GM18517 (cell line): Measurements from ENCODE around the gene KNDC1.
"Not testable (repeated sequence)": the region's sequence is repeated elsewhere in the genome, so short reads cannot be mapped to it uniquely, and the experiment has no call there.

Experiments
- ATAC-seq: cut with Tn5 transposase; IDR thresholded peaks from one replicate; pipeline ENCODE4 v1.9.1; 2021; ENCODE audit warnings: mild to moderate bottlenecking, moderate library complexity; ENCODE audit not compliant: unreplicated experiment

Gene KNDC1

DNA sequence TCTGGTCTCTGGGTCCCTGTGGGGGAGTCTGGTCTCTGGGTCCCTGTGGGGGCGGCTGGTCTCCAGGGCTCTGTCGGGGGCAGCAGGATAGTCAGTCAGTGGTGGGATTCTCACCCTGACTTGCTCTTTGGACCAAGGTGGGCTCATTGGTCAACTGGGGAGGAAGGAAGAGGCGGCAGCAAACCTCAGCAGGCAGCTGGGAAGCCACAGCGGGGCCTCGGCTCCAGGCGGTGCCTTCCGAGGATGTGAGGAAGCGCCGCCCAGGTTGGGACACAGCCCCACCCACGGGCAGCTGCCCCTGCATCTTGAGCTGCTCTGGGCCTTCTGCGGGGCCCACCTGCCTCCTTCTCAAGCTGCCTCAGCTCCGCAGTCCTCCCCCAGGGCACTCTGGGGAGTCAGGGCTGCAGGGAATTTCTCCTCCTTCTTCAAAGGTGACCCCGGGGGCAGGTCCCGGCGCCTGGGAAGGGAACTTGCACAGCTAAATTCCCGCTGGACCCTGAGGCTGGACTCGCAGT is 20.4 kb upstream of the KNDC1 start:
- no peak for ATAC-seq

- ATAC-seq, result no peak
These were observed 19.4 kb upstream of the KNDC1 start for GRCh38 chr10:133140417-133141143.

- no peak for ATAC-seq
These were observed 18.7 kb upstream of the KNDC1 start for GRCh38 chr10:133141144-133141957.

DNA sequence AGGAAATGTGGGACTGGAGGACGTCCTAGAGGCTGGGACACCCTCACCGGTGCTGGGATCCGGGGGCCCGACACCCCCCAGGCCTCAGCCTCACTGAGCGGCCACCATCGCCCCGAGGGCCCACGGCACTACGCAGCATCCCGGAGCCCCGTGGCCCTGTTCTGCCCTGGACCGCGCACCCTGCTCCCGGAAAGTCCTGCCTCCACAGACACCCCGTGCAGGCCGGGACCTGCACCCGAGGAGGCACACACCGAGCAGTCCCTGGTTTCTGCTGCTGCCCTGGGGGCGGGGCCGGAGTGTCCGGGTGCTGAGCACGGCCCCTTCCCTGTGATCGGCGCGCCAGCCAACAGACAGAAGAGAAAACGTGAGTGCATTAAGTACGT is 18.1 kb upstream of the KNDC1 start:
- ATAC-seq, result no peak

- ATAC-seq, result no peak
These were observed 17.4 kb upstream of the KNDC1 start for GRCh38 chr10:133142523-133143199.

- no peak for ATAC-seq
These were observed 16.9 kb upstream of the KNDC1 start for GRCh38 chr10:133143200-133143533.

GRCh38 chr10:133143546-133143945 is 16.5 kb upstream of the KNDC1 start:
- ATAC-seq, result no peak

GRCh38 chr10:133144771-133145170 is 15.2 kb upstream of the KNDC1 start:
- ATAC-seq, result no peak

- ATAC-seq, result no peak
These were observed 9.8 kb upstream of the KNDC1 start for GRCh38 chr10:133150226-133150625.

- no peak for ATAC-seq
These were observed 9.4 kb upstream of the KNDC1 start for GRCh38 chr10:133150656-133151055.

GRCh38 chr10:133151071-133151470 is 8.9 kb upstream of the KNDC1 start:
- not testable (repeated sequence) for ATAC-seq

DNA sequence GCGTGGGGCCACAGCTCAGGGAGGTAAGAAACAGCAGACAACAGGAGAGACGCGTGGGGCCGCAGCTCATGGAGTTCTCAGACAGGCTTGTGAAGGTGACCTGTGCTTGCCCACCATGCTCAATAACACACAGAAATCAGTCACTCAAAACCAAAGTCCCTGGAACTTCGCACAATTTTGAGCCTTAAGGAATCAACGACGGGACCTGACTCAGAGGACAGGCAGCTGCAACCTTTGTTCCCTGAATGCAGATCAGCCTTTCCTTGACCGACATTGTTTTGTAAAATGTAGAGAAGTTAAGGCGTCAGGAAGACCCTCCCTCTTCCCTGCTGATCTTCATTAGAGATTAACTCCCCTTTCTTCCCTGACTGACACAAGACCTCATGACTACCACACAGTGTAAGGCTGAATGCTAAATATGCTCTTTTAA is 8.5 kb upstream of the KNDC1 start:
- no peak for ATAC-seq

DNA sequence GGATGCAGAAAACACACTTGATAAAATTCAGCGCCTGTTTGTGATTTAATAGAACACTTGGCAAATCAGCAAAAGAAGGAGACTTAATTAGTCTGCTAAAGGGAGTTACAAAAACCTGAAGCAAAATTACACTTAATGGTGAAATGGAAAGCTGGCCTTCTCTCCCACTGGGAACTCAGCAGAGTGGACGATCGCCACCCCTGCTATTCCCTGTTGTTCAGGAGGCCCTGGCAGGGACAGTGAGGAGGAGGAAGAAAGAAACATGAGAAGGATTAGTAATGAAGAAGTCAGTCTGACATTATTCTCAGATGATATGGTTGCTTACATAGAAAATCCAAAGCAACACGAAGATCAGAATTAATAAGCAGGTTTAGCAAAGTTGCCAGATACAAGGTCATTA is 5.6 kb upstream of the KNDC1 start:
- ATAC-seq, result no peak

GRCh38 chr10:133154996-133155778 is 4.8 kb upstream of the KNDC1 start:
- no peak for ATAC-seq

DNA sequence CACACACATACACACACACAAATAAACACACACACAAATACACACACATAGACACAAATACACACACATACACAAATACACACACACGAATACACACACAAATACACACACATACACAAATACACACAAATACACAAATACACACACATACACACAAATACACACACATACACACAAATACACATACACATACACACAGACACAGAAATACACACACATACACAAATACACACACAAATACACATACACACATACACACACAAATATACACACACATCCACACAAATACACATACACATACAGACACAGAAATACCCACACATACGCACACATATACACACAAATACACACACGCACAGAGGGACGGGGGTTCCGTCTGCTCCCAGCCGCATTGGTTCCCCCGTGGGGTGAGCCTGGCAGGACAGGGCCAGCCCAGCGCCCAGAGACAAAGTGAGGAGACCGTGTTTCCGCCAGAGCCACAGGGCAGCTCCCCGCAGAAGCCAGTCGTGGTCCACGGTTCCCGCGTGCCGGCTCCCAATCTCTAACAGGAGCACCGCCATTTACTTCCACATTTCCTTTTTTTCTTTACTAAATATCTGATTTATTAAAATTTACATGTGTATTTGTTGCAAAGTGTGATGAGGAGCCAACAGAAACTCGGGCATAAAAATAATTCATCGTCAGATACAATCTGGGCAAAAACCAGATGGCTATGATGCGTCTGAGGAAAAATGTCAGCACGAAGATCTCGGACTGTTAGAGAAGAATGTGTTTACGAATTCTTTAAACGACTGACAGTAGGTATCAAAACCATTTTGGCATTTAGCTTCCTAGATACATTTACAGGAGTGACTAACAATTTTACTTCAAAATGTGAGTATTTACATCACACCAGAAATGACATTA is 3.1 kb upstream of the KNDC1 start:
- no peak for ATAC-seq

DNA sequence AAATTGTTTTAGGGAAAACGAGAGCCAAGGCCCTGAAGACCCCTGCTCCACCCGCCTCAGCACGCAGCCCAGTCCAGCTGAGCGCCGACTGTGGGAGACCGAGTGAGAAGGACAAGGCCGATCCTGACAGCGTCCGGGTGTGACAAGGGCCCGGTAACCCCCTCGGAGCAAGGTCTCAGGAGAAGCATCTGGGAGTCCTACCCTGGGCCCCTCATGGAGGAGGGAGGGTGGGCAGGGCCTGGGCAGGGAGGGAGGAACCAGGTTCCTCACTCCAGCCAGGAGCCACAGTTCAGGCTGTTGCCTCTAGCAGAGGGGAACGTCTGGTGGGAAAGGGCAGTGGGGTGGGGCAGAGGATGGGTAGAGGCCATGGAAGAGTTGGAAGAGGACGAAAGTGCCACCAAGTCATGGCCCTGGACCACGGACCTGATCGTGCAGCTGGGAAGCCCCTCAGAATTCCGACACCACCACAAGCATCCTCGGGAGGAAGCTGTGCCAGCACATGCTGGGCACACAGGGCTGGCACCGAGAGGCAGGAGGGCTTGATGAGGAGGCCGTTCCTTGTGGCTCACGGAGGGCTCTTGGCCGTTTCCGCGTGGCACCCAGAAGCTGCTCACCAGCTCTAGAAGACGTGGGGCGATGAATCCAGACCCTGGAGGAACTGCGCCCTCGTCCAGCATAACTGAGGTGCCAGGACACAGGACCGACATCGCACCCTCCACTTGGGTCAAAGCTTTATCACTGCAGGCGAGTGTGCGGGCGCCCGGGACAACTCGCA is 2.2 kb upstream of the KNDC1 start:
- ATAC-seq, result no peak

DNA sequence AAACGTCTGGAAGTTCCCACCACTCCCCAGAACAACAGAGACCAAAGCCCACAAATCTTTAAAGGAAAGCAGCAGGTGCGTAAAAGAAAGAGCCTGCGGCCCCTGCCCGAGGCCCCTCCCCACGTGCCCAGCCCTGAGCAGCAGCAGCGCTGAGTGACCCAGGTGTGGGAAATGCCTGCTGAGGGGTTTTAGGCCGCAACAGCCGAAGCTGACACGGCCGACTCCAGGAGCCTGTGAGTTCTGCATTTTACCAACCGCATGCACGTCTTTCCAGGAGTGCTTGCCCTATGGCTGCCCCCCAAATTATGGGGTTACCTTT is 1.6 kb upstream of the KNDC1 start:
- ATAC-seq, result no peak

- ATAC-seq, result no peak
These were observed 1.0 kb upstream of the KNDC1 start for GRCh38 chr10:133158756-133159610.

DNA sequence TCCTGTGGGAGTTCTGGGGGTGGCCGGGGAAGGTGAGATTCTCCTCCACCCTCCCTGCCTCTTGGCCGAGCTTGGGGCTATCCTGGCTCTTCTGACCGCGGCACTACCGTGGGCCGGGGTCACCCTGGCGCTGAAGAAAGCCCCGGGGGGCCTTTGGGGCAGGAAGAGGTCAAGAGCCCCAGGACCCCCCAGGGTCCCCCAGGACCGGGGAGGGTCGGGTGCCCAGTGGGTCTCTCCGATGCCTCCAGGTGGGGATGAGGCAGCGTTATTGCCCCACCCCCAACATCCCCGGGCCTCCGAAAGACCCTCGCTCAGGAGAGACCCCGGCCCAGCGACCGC is 439 bp upstream of the KNDC1 start:
- no peak for ATAC-seq
